A673 (cell line): ENCODE results near the gene AGBL5. TPM values are rescaled to one million over a fixed set of nuclear protein-coding genes. Genes with fewer than 3 reads are reported as not detected.
"Not testable (repeated sequence)": the region's sequence is repeated elsewhere in the genome, so short reads cannot be mapped to it uniquely, and the experiment has no call there.

Experiments
- BruUV-seq: library from RNA; stranded (reverse); fragments of 400-500 nt; replicated peaks from 2 replicates; lab custom pipeline; 2021; lab: Mats Ljungman, UMichigan
- CTCF ChIA-PET: fragments of 300-600 bp; sonication (Branson Sonifier 250); formaldehyde crosslinking; loops from one replicate; lab custom pipeline; 2022; ENCODE audit warnings: antibody characterized with exemption; lab: Charles Lee
- POLR2A ChIA-PET: fragments of 300-600 bp; sonication (Branson Sonifier 250); formaldehyde crosslinking; loops from one replicate; lab custom pipeline; 2022; ENCODE audit warnings: antibody characterized with exemption; ENCODE audit not compliant: low non-redundant PET; lab: Charles Lee
- DNase-seq: peaks from one replicate; pipeline ENCODE4 v3.0.0-alpha.2; 2015; ENCODE audit warnings: low spot score
- H3K27ac ChIP-seq: fragments of 200-600 bp; sonication (generic); 2 replicates; pipeline ENCODE4 v1.5.1; 2016; ENCODE audit warnings: mixed run types, low read depth, mild to moderate bottlenecking, mixed read lengths, antibody characterized with exemption, low read length; ENCODE audit not compliant: poor library complexity, severe bottlenecking
- H3K27me3 ChIP-seq: fragments of 200-600 bp; sonication (generic); replicated peaks from 2 replicates; pipeline ENCODE4 v1.6.1; 2017; ENCODE audit warnings: mixed run types, low read depth, mild to moderate bottlenecking, mixed read lengths, antibody characterized with exemption, low read length; ENCODE audit not compliant: insufficient read depth, poor library complexity
- H3K36me3 ChIP-seq: fragments of 200-600 bp; sonication (generic); 2 replicates; pipeline ENCODE4 v1.6.1; 2016; ENCODE audit warnings: mixed run types, mild to moderate bottlenecking, mixed read lengths, antibody characterized with exemption, low read length; ENCODE audit not compliant: insufficient read depth, poor library complexity, severe bottlenecking
- H3K4me1 ChIP-seq: fragments of 200-600 bp; sonication (generic); 2 replicates; pipeline ENCODE4 v1.6.1; 2017; ENCODE audit warnings: mixed run types, mild to moderate bottlenecking, mixed read lengths, antibody characterized with exemption, low read length; ENCODE audit not compliant: insufficient read depth, poor library complexity, severe bottlenecking
- H3K4me3 ChIP-seq: fragments of 200-600 bp; sonication (generic); 2 replicates; pipeline ENCODE4 v1.5.1; 2016; ENCODE audit warnings: low read depth, mixed run types, mild to moderate bottlenecking, mixed read lengths, low read length; ENCODE audit not compliant: poor library complexity, severe bottlenecking
- H3K9me3 ChIP-seq: fragments of 200-600 bp; sonication (generic); 2 replicates; pipeline ENCODE4 v1.6.1; 2016; ENCODE audit warnings: mixed run types, low read depth, mild to moderate bottlenecking, mixed read lengths, antibody characterized with exemption, low read length; ENCODE audit not compliant: poor library complexity, severe bottlenecking
- EZH2 ChIP-seq: fragments of 200-600 bp; sonication (generic); IDR thresholded peaks from 2 replicates; pipeline ENCODE4 v1.6.1; 2017; ENCODE audit warnings: borderline replicate concordance, low read depth, mild to moderate bottlenecking, mixed read lengths, antibody characterized with exemption, low read length; ENCODE audit not compliant: poor library complexity, severe bottlenecking
- intact Hi-C: fragments of 100-400 bp; cut with micrococcal nuclease; formaldehyde crosslinking; loops from one replicate; pipeline ENCODE4 v1.10.0; 2022; ENCODE audit not compliant: unreplicated experiment
- total RNA-seq: library from RNA; stranded (reverse); gene quantifications from 2 replicates; pipeline ENCODE4 v1.2.3, GENCODE V29; 2021
- TF ChIP-seq, protein P1 (sequence below): fragments of 300-800, 200-600 bp; sonication (generic); conservative IDR thresholded peaks from 2 replicates; pipeline ENCODE4 v1.5.1; 2017; ENCODE audit warnings: low read depth, mild to moderate bottlenecking, antibody characterized with exemption, low read length, moderate library complexity, mixed read lengths

The AGBL5 gene
- total RNA-seq, 1 experiment from 2014 or later, result 64.1 TPM

DNA sequence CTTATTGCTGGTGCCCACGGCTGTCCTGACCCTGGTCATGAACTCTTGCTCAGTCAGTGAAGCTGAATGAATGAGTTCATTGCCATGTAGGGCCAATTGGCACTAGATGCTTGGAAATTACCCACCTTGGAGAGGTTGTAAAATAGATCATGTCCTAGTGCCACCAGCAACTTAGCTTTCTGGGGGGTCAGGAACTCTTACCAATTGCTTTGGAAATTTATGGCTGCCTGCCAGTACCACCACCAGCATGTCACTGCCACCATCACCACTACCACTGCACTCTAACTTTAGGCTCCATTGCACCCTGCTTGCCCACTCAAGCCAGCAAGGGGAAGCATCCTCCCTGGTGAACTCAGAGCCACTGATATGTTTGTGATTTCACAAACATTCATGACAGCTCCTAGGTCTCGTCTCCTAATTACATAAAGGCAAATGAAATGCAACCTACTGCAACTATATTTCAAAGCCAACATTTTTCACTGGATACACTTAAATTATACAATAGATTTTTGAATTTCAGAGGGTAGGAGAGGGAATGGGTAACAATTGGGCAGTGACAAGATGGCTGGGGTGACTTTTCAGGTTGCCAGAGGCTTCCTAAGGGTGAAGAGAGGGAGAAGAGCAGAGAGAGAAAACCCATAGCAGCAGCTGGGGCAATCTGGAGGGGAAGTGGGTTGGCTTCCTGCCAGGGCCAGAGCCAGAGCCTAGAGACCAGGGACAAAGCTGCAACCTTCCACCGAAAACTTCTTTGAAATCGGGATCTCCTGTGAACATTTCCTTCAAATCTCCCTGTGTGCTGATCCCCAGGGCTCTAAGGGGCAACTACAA is 23.5 kb downstream of the AGBL5 start:
- intact Hi-C loops, result no loop called here
- Histone ChIP-seq H3K27me3 (no peaks in the 10 kb centered on the region), H3K36me3 (peaks cover 3% of the 10 kb centered on the region), H3K9me3 (no peaks in the 10 kb centered on the region), H3K4me1 (peaks cover 50% of the 10 kb centered on the region), H3K27ac (peak overlapping the region; percentile 45), H3K4me3 (no peak overlapping the region)
- CTCF ChIA-PET, result no interaction called here
- POLR2A ChIA-PET, result interaction anchor here (0.6 kb wide), 1 partner anchor 19 kb away, joined by 3 read pairs; no protein-coding TSS in a partner anchor
- TF ChIP-seq EZH2, result no peak
- TF ChIP-seq, protein P1, sequence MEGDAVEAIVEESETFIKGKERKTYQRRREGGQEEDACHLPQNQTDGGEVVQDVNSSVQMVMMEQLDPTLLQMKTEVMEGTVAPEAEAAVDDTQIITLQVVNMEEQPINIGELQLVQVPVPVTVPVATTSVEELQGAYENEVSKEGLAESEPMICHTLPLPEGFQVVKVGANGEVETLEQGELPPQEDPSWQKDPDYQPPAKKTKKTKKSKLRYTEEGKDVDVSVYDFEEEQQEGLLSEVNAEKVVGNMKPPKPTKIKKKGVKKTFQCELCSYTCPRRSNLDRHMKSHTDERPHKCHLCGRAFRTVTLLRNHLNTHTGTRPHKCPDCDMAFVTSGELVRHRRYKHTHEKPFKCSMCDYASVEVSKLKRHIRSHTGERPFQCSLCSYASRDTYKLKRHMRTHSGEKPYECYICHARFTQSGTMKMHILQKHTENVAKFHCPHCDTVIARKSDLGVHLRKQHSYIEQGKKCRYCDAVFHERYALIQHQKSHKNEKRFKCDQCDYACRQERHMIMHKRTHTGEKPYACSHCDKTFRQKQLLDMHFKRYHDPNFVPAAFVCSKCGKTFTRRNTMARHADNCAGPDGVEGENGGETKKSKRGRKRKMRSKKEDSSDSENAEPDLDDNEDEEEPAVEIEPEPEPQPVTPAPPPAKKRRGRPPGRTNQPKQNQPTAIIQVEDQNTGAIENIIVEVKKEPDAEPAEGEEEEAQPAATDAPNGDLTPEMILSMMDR, result no peak
- DNase-seq, result peak; percentile 66
- no TSS peak for BruUV-seq

DNA sequence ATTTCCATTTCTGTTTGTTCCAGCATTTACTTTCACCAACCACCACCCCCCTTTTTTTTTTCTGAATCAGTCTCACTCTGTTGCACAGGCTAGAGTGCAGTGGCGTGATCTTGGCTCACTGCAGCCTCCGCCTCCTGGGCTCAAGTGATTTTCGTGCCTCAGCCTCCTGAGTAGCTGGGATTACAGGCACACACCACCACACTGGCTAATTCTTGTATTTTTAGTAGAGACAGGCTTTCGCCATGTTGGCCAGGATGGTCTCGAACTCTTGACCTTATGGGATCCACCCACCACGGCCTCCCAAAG is 24.1 kb downstream of the AGBL5 start:
- POLR2A ChIA-PET, H3K9me3 ChIP-seq, intact Hi-C loops, BruUV-seq, H3K36me3 ChIP-seq, DNase-seq, H3K27me3 ChIP-seq, H3K4me3 ChIP-seq, CTCF ChIA-PET: not testable (repeated sequence)
- peaks cover 46% of the 10 kb centered on the region for H3K4me1 ChIP-seq
- H3K27ac ChIP-seq, result peak overlapping the region; percentile 45

DNA sequence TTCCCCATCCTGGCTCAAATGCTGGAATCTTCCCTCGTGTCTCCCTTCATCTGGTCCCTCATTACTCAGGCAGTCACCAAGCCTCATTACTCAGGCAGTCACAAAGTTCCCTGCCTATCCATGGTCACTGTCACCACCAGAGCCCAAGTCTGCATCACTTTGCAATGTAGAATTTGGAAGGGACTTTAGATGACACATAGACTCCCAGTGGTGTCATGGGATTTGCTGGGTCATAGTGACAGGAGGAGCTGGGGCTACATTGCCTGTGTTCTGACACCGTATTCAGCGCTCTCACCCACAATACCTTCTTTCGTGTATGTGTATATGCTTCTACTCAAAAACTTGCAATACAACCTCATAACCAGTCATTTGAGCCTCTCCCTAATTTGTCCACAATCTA is 24.9 kb downstream of the AGBL5 start:
- ChIA-PET POLR2A (no interaction called here), CTCF (no interaction called here)
- Histone ChIP-seq H3K27ac (no peak overlapping the region), H3K4me1 (peaks cover 51% of the 10 kb centered on the region), H3K27me3 (no peaks in the 10 kb centered on the region), H3K9me3 (no peaks in the 10 kb centered on the region), H3K36me3 (no peaks in the 10 kb centered on the region), H3K4me3 (no peak overlapping the region)
- intact Hi-C loops, result no loop called here
- TF ChIP-seq EZH2, result no peak
- TF ChIP-seq, protein P1, result no peak
- DNase-seq, result no peak
- BruUV-seq, result no TSS peak

DNA sequence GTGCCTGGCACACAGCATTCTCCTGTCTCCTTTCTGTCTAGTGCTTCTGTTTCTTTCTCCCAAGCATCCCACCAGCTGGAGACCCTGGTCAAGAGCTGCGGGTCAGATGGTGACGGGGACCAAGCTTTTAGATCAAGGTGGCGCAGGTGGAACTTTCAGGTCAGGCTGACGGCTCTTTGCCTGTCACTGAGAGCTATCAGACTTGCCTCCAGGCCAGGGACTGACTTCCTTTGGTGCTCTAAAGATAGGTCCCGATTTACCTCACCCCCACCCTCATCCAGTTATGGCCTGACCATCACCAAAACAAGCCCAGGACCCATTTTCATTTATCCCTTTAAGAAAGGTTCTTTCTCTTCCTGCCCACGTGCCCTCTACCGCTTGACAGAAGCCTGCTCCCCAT is 25.8 kb downstream of the AGBL5 start:
- DNase-seq, result no peak
- H3K9me3 ChIP-seq, result no peaks in the 10 kb centered on the region
- H3K4me3 ChIP-seq, result no peak overlapping the region
- peaks cover 54% of the 10 kb centered on the region for H3K4me1 ChIP-seq
- H3K27me3 ChIP-seq, result no peaks in the 10 kb centered on the region
- POLR2A ChIA-PET, result no interaction called here
- no TSS peak for BruUV-seq
- TF ChIP-seq EZH2, result no peak
- TF ChIP-seq, protein P1, result no peak
- CTCF ChIA-PET, result no interaction called here
- H3K27ac ChIP-seq, result no peak overlapping the region
- H3K36me3 ChIP-seq, result no peaks in the 10 kb centered on the region
- intact Hi-C loops, result no loop called here
